H1 (cell line): ENCODE data around the gene WHAMM. TPM values are rescaled to one million over a fixed set of nuclear protein-coding genes. Genes with fewer than 3 reads are reported as not detected.

Experiments
- CTCF ChIA-PET: fragments of 300-600 bp; sonication (Branson Sonifier 250); formaldehyde crosslinking; loops from one replicate; lab custom pipeline; 2021; ENCODE audit not compliant: partially characterized antibody; lab: Charles Lee
- POLR2A ChIA-PET: fragments of 300-600 bp; sonication (Branson Sonifier 250); formaldehyde crosslinking; loops from one replicate; lab custom pipeline; 2021; ENCODE audit warnings: inconsistent platforms; ENCODE audit not compliant: partially characterized antibody; lab: Charles Lee
- DNase-seq, 2 experiments: peaks; one replicate each; pipeline versions ENCODE4 v3.0.0 to v3.0.0-alpha.2; 2010 to 2022; ENCODE audit warnings: low spot score in 2 of 2, low read depth in 1 of 2, mixed read lengths in 1 of 2
- FAIRE-seq: peaks from 2 replicates; lab custom pipeline; 2011; peaks lifted over from hg19 to GRCh38; lab: Jason Lieb, UNC
- H2AFZ ChIP-seq: 2 replicates; pipeline ENCODE4 v1.8.1; 2012; ENCODE audit warnings: low read length, inconsistent platforms
- H2AK5ac ChIP-seq: 2 replicates; pipeline ENCODE4 v1.6.1; 2013; ENCODE audit warnings: low read depth, low read length
- H2BK120ac ChIP-seq: replicated peaks from 2 replicates; pipeline ENCODE3; 2013; ENCODE audit warnings: low read depth, low read length, inconsistent platforms
- H2BK12ac ChIP-seq: 2 replicates; pipeline ENCODE4 v1.6.1; 2013; ENCODE audit warnings: low read depth, low read length
- H2BK15ac ChIP-seq: 2 replicates; pipeline ENCODE4 v1.6.1; 2013; ENCODE audit warnings: low read length
- H2BK20ac ChIP-seq: 2 replicates; pipeline ENCODE4 v1.6.1; 2013; ENCODE audit warnings: low read length
- H2BK5ac ChIP-seq: 2 replicates; pipeline ENCODE4 v1.6.1; 2013; ENCODE audit warnings: low read depth, low read length
- H3K14ac ChIP-seq: 2 replicates; pipeline ENCODE4 v1.6.1; 2013; ENCODE audit warnings: inconsistent platforms; ENCODE audit not compliant: insufficient read length
- H3K18ac ChIP-seq: 2 replicates; pipeline ENCODE4 v1.6.1; 2013; ENCODE audit warnings: low read length; ENCODE audit errors: extremely low read depth
- H3K23ac ChIP-seq: 2 replicates; pipeline ENCODE4 v1.6.1; 2013; ENCODE audit warnings: inconsistent platforms; ENCODE audit not compliant: insufficient read length
- H3K23me2 ChIP-seq: 2 replicates; pipeline ENCODE4 v1.6.1; 2013; ENCODE audit warnings: low read depth, low read length
- H3K27ac ChIP-seq: 2 replicates; pipeline ENCODE4 v1.6.1; 2011; ENCODE audit warnings: low read depth, low read length, inconsistent platforms
- H3K27me3 ChIP-seq, 4 experiments: replicated peaks in 1 of 4; 1 replicate in 1 of 4; 2 replicates in 3 of 4; pipeline versions ENCODE4 v1.6.1 to v1.8.1; 2011 to 2013; ENCODE audit warnings: low read length in 3 of 4, mild to moderate bottlenecking in 3 of 4, inconsistent platforms in 2 of 4, mixed read lengths in 2 of 4, moderate library complexity in 1 of 4; ENCODE audit not compliant: control insufficient read depth in 3 of 4, insufficient read depth in 3 of 4; ENCODE audit errors: extremely low read depth in 1 of 4
- H3K36me3 ChIP-seq, 4 experiments: 2 replicates each; pipeline versions ENCODE4 v1.6.1 to v1.8.1; 2011 to 2013; ENCODE audit warnings: mild to moderate bottlenecking in 4 of 4, low read length in 3 of 4, moderate library complexity in 2 of 4, control low read depth in 1 of 4, inconsistent platforms in 1 of 4; ENCODE audit not compliant: insufficient read depth in 4 of 4, control insufficient read depth in 2 of 4
- H3K4ac ChIP-seq: replicated peaks from 2 replicates; pipeline ENCODE3; 2013; ENCODE audit warnings: low read length, low read depth, mixed read lengths, inconsistent platforms; ENCODE audit not compliant: insufficient read length
- H3K4me1 ChIP-seq, 4 experiments: replicated peaks in 1 of 4; 1 replicate in 1 of 4; 2 replicates in 3 of 4; pipeline versions ENCODE4 v1.6.1 to v1.8.1; 2011 to 2013; ENCODE audit warnings: low read length in 3 of 4, inconsistent platforms in 2 of 4, mixed read lengths in 1 of 4; ENCODE audit not compliant: insufficient read depth in 4 of 4, control insufficient read depth in 3 of 4
- H3K4me2 ChIP-seq, 2 experiments: 2 replicates each; pipeline versions ENCODE4 v1.6.1 to v1.8.1; 2011 to 2013; ENCODE audit warnings: low read depth in 2 of 2, low read length in 2 of 2, control low read depth in 1 of 2, inconsistent platforms in 1 of 2, mild to moderate bottlenecking in 1 of 2; ENCODE audit not compliant: insufficient read depth in 1 of 2
- H3K4me3 ChIP-seq, 4 experiments: fragments of 200-600, 300-600 bp in 1 of 4; sonication (generic), shearing (Covaris generic), sonication (Bioruptor Twin) in 1 of 4; 2 replicates each; pipeline versions ENCODE4 v1.5.1 to v1.8.1; 2011 to 2016; ENCODE audit warnings: low read length in 4 of 4, low read depth in 3 of 4, control low read depth in 2 of 4, inconsistent platforms in 2 of 4, mild to moderate bottlenecking in 2 of 4, mixed read lengths in 1 of 4, moderate library complexity in 1 of 4; ENCODE audit not compliant: insufficient read depth in 2 of 4; ENCODE audit errors: extremely low read depth in 1 of 4
- H3K56ac ChIP-seq: replicated peaks from 2 replicates; pipeline ENCODE3; 2013; ENCODE audit warnings: low read depth, mild to moderate bottlenecking, mixed read lengths, low read length, inconsistent platforms; ENCODE audit not compliant: insufficient read length
- H3K79me1 ChIP-seq: 2 replicates; pipeline ENCODE4 v1.6.1; 2013; ENCODE audit warnings: low read depth, low read length, control low read depth
- H3K79me2 ChIP-seq, 2 experiments: 2 replicates each; pipeline versions ENCODE4 v1.6.1 to v1.8.1; 2012 to 2013; ENCODE audit warnings: low read length in 2 of 2, mild to moderate bottlenecking in 2 of 2, inconsistent platforms in 1 of 2; ENCODE audit not compliant: insufficient read depth in 2 of 2, control insufficient read depth in 1 of 2
- H3K9ac ChIP-seq, 4 experiments: replicated peaks in 1 of 4; 1 replicate in 1 of 4; 2 replicates in 3 of 4; pipeline versions ENCODE4 v1.6.1 to v1.8.1; 2011 to 2013; ENCODE audit warnings: low read depth in 3 of 4, low read length in 3 of 4, control low read depth in 2 of 4, mild to moderate bottlenecking in 2 of 4, moderate library complexity in 2 of 4, inconsistent platforms in 1 of 4; ENCODE audit errors: extremely low read depth in 1 of 4
- H3K9me3 ChIP-seq, 2 experiments: 2 replicates each; pipeline versions ENCODE4 v1.6.1 to v1.8.1; 2012 to 2013; ENCODE audit warnings: mild to moderate bottlenecking in 2 of 2, moderate library complexity in 2 of 2, control low read depth in 1 of 2, inconsistent platforms in 1 of 2, low read depth in 1 of 2, low read length in 1 of 2, mixed read lengths in 1 of 2; ENCODE audit not compliant: insufficient read depth in 2 of 2
- H4K20me1 ChIP-seq, 2 experiments: replicated peaks in 1 of 2; 2 replicates each; pipeline versions ENCODE3 to v1.8.1; 2011 to 2013; ENCODE audit warnings: inconsistent platforms in 2 of 2, low read length in 2 of 2, mild to moderate bottlenecking in 1 of 2; ENCODE audit not compliant: insufficient read depth in 2 of 2, control insufficient read depth in 1 of 2
- H4K5ac ChIP-seq: 2 replicates; pipeline ENCODE4 v1.6.1; 2013; ENCODE audit warnings: low read length, low read depth, mixed read lengths, inconsistent platforms; ENCODE audit not compliant: insufficient read length
- H4K8ac ChIP-seq: 2 replicates; pipeline ENCODE4 v1.8.0; 2013; ENCODE audit warnings: mild to moderate bottlenecking, moderate library complexity, low read length, inconsistent platforms; ENCODE audit not compliant: insufficient read depth; ENCODE audit errors: extremely low read depth
- H4K91ac ChIP-seq: replicated peaks from 2 replicates; pipeline ENCODE3; 2013; ENCODE audit warnings: low read length, mixed read lengths, inconsistent platforms; ENCODE audit not compliant: insufficient read length
- CHD2 ChIP-seq: IDR thresholded peaks from 2 replicates; pipeline ENCODE4 v1.6.1; 2012; ENCODE audit warnings: low read length, improper control_type of control experiment
- CHD7 ChIP-seq: fragments of 300-600 bp; sonication (generic); IDR thresholded peaks from 2 replicates; pipeline ENCODE4 v1.7.1; 2012; ENCODE audit warnings: low read length, moderate library complexity, mild to moderate bottlenecking, inconsistent platforms; ENCODE audit not compliant: insufficient replicate concordance
- polyA plus RNA-seq, 7 experiments: library from polyadenylated mRNA; depleted of rRNA in 3 of 7; stranded (reverse) in 5 of 7; unstranded in 2 of 7; fragments of >200 nt in 5 of 7; fragments of 200-250 nt in 2 of 7; gene quantifications; 1 replicate in 5 of 7; 2 replicates in 1 of 7; 4 replicates in 1 of 7; pipeline versions ENCODE4 v1.2.1 to v1.2.3, GENCODE V29; 2011 to 2013; ENCODE audit warnings: missing spikeins in 2 of 7, mixed read lengths in 2 of 7
- total RNA-seq: library from RNA; stranded (reverse); fragmentation: NEBNext Ultra II Directional; extraction: Animal tissue kit (Norgen Biotek cat#: 25700); gene quantifications from 2 replicates; pipeline ENCODE4 v1.2.1, GENCODE V29; 2021

The WHAMM gene
- total and polyA plus RNA-seq, 2 of the 8 experiments (the other 6 are each of a cell fraction or from before 2014, with no cell fraction given), result 1.1 to 3.3 TPM

DNA sequence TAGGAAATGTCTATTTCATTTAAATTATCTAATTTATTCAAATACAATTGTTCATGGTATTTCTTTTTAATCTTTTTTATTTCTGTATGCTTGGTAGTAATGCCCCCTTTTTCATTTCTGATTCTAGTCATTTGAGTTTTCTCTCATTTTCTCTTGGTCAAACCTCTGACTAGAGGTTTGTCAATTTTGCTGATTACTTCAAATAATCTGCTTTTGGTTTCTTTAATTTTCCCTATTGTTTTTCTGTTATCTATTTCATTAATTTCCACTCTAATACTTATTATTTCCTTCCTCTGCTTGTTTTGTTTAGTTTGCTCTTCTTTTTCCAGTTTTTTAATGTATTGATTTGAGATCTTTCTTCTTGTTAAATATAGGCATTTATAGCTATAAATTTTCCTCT lies 15.7 kb upstream of the WHAMM start:
- no peaks in the 10 kb centered on the region for H3K79me1 ChIP-seq
- CTCF ChIA-PET, result no interaction called here
- TF ChIP-seq CHD2 (no peak), CHD7 (no peak)

More for the DNA sequence above, 15.7 kb upstream of the WHAMM start:
- no peak overlapping the region for H3K9ac ChIP-seq
- no peaks in the 10 kb centered on the region for H3K9me3 ChIP-seq
- no peak overlapping the region for H3K14ac ChIP-seq
- H3K27me3 ChIP-seq, result no peaks in the 10 kb centered on the region; a peak in 2 of 7 replicates
- H2AFZ ChIP-seq, result no peak overlapping the region
- FAIRE-seq (no peak), DNase-seq (no peak)
- H2BK5ac ChIP-seq, result no peak overlapping the region
- no peak overlapping the region for H2BK15ac ChIP-seq
- no peak overlapping the region for H3K4me3 ChIP-seq
- no peak overlapping the region for H4K91ac ChIP-seq
- no peak overlapping the region for H3K27ac ChIP-seq
- no peaks in the 10 kb centered on the region for H4K20me1 ChIP-seq
- H4K5ac ChIP-seq, result no peak overlapping the region
- no peak overlapping the region for H3K4ac ChIP-seq
- H3K23ac ChIP-seq, result no peak overlapping the region
- no peak overlapping the region for H2BK120ac ChIP-seq
- no peak overlapping the region for H3K4me2 ChIP-seq
- H3K18ac ChIP-seq, result no peak overlapping the region
- no peak overlapping the region for H2BK20ac ChIP-seq
- no peak overlapping the region for H4K8ac ChIP-seq
- POLR2A ChIA-PET, result no interaction called here
- no peaks in the 10 kb centered on the region; the same call in 1 of the 2 replicates for H3K23me2 ChIP-seq
- no peaks in the 10 kb centered on the region for H3K79me2 ChIP-seq
- no peaks in the 10 kb centered on the region for H3K36me3 ChIP-seq
- H3K56ac ChIP-seq, result no peak overlapping the region
- no peak overlapping the region for H2AK5ac ChIP-seq
- no peaks in the 10 kb centered on the region for H3K4me1 ChIP-seq
- H2BK12ac ChIP-seq, result no peak overlapping the region
